Measurements from ENCODE around the gene ANKRD2.

The ANKRD2 gene

GRCh38 chr10:97607095-97607636 is 34.6 kb downstream of the ANKRD2 start:
- TF ChIP-seq CTCF (IDR thresholded peaks at IDR 0.05; ENCODE audit: poor library complexity, severe bottlenecking), result no peak
- Histone ChIP-seq H3K4me1 (ENCODE audit: insufficient read depth, poor library complexity, severe bottlenecking) (peaks cover 13% of the 10 kb centered on the region), H3K9me3 (ENCODE audit: severe bottlenecking) (no peaks in the 10 kb centered on the region), H3K27me3 (ENCODE audit: insufficient read depth, poor library complexity, severe bottlenecking) (no peaks in the 10 kb centered on the region), H3K27ac (ENCODE audit: poor library complexity, severe bottlenecking) (no peak overlapping the region), H3K36me3 (ENCODE audit: low read depth) (no peaks in the 10 kb centered on the region), H3K4me3 (ENCODE audit: severe bottlenecking) (no peak overlapping the region)
- ATAC-seq (ENCODE audit: low read depth) (no peak), DNase-seq (ENCODE audit: low spot score) (no peak)

- peaks cover 13% of the 10 kb centered on the region for H3K4me1 ChIP-seq (ENCODE audit: insufficient read depth, poor library complexity, severe bottlenecking)
- peak overlapping the region; percentile 16 for H3K27ac ChIP-seq (ENCODE audit: poor library complexity, severe bottlenecking)
- no peak overlapping the region for H3K4me3 ChIP-seq (ENCODE audit: severe bottlenecking)
- H3K36me3 ChIP-seq (ENCODE audit: low read depth), result no peaks in the 10 kb centered on the region
- no peaks in the 10 kb centered on the region for H3K9me3 ChIP-seq (ENCODE audit: severe bottlenecking)
- peak; percentile 36 for ATAC-seq (ENCODE audit: low read depth)
- DNase-seq (ENCODE audit: low spot score), result no peak
- no peaks in the 10 kb centered on the region for H3K27me3 ChIP-seq (ENCODE audit: insufficient read depth, poor library complexity, severe bottlenecking)
- no peak for TF ChIP-seq CTCF (IDR thresholded peaks at IDR 0.05; ENCODE audit: poor library complexity, severe bottlenecking)
These were observed 36.5 kb downstream of the ANKRD2 start for GRCh38 chr10:97608991-97609561.

- Histone ChIP-seq H3K4me3 (ENCODE audit: severe bottlenecking) (no peak overlapping the region), H3K9me3 (ENCODE audit: severe bottlenecking) (no peaks in the 10 kb centered on the region), H3K27me3 (ENCODE audit: insufficient read depth, poor library complexity, severe bottlenecking) (no peaks in the 10 kb centered on the region), H3K36me3 (ENCODE audit: low read depth) (no peaks in the 10 kb centered on the region), H3K4me1 (ENCODE audit: insufficient read depth, poor library complexity, severe bottlenecking) (peaks cover 13% of the 10 kb centered on the region), H3K27ac (ENCODE audit: poor library complexity, severe bottlenecking) (no peak overlapping the region)
- TF ChIP-seq CTCF (IDR thresholded peaks at IDR 0.05; ENCODE audit: poor library complexity, severe bottlenecking), result no peak
- DNase-seq (ENCODE audit: low spot score) (no peak), ATAC-seq (ENCODE audit: low read depth) (no peak)
These were observed 38.9 kb downstream of the ANKRD2 start for GRCh38 chr10:97611473-97611872.

DNA sequence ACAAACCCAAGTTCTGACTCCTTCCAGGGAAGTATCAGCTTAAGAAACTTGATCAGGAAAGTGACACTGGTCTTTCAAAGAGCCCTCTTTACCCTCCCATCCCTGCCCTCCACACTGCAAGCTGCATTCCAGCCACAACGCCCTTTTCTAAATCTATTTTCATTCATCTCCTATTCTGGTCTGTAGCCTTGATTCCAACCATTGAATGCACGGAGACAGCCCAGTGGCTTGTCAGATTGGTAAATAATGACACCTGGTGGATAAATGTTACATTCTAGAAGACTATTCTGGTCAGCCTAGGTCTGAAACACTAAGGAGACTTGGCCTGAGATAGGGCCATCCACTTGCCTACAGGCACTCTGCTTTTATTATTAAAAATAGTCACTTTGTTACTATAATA is 39.8 kb downstream of the ANKRD2 start:
- ATAC-seq (ENCODE audit: low read depth) (peak; percentile 94), DNase-seq (ENCODE audit: low spot score) (no peak)
- Histone ChIP-seq H3K36me3 (ENCODE audit: low read depth) (no peaks in the 10 kb centered on the region), H3K9me3 (ENCODE audit: severe bottlenecking) (no peaks in the 10 kb centered on the region), H3K4me3 (ENCODE audit: severe bottlenecking) (no peak overlapping the region), H3K27ac (ENCODE audit: poor library complexity, severe bottlenecking) (no peak overlapping the region), H3K27me3 (ENCODE audit: insufficient read depth, poor library complexity, severe bottlenecking) (no peaks in the 10 kb centered on the region), H3K4me1 (ENCODE audit: insufficient read depth, poor library complexity, severe bottlenecking) (peaks cover 13% of the 10 kb centered on the region)
- TF ChIP-seq CTCF (IDR thresholded peaks at IDR 0.05; ENCODE audit: poor library complexity, severe bottlenecking), result peak; percentile 76

GRCh38 chr10:97618285-97618684 is 45.7 kb downstream of the ANKRD2 start:
- Histone ChIP-seq H3K4me1 (ENCODE audit: insufficient read depth, poor library complexity, severe bottlenecking) (no peaks in the 10 kb centered on the region), H3K27ac (ENCODE audit: poor library complexity, severe bottlenecking) (no peak overlapping the region), H3K9me3 (ENCODE audit: severe bottlenecking) (no peaks in the 10 kb centered on the region), H3K36me3 (ENCODE audit: low read depth) (0 out of 2 replicates have a peak, but pooled peaks cover 3% of the 10 kb centered on the region), H3K27me3 (ENCODE audit: insufficient read depth, poor library complexity, severe bottlenecking) (no peaks in the 10 kb centered on the region), H3K4me3 (ENCODE audit: severe bottlenecking) (no peak overlapping the region)
- TF ChIP-seq CTCF (IDR thresholded peaks at IDR 0.05; ENCODE audit: poor library complexity, severe bottlenecking), result no peak
- ATAC-seq (ENCODE audit: low read depth) (no peak), DNase-seq (ENCODE audit: low spot score) (no peak)
